ENCODE data around the gene CPT2.

Gene CPT2

GRCh38 chr1:53158900-53159299 lies 37.7 kb upstream of the CPT2 start:
- no peak overlapping the region for H2BK15ac ChIP-seq (ENCODE audit: low read length)
- no peaks in the 10 kb centered on the region for H3K36me3 ChIP-seq (replicated peaks in 1 of 2; ENCODE audit: control insufficient read depth in 2 of 2, insufficient read depth in 2 of 2, low read length in 2 of 2)
- H3K27me3 ChIP-seq (ENCODE audit: control insufficient read depth in 3 of 3, insufficient read depth in 3 of 3, low read depth in 1 of 3, low read length in 3 of 3), result peaks cover 0 to 12% (median 0%) of the 10 kb centered on the region in 3 experiments
- H2BK120ac ChIP-seq (ENCODE audit: low read depth, low read length), result no peak overlapping the region
- H3K18ac ChIP-seq (ENCODE audit: low read length), result no peak overlapping the region
- H3K4me3 ChIP-seq (ENCODE audit: low read length in 2 of 2), result no peak overlapping the region
- WGBS, 2 donors (ENCODE audit: extremely low coverage in 2 of 2, insufficient read length in 2 of 2, insufficient replicate concordance in 1 of 2), result no CpG with 5 or more reads among the region's 1 CpG
- no peak overlapping the region for H3K27ac ChIP-seq (replicated peaks; ENCODE audit: low read length)
- H4K91ac ChIP-seq (ENCODE audit: low read depth, low read length, poor library complexity), result no peak overlapping the region
- H3K79me1 ChIP-seq (ENCODE audit: low read depth, low read length), result no peaks in the 10 kb centered on the region
- no peaks in the 10 kb centered on the region for H3K4me1 ChIP-seq (ENCODE audit: control insufficient read depth in 2 of 2, insufficient read depth in 1 of 2, low read depth in 1 of 2, low read length in 2 of 2)
- H3K14ac ChIP-seq (ENCODE audit: low read length), result no peak overlapping the region
- no peak overlapping the region for H2AFZ ChIP-seq (ENCODE audit: low read length)
- no peak overlapping the region for H3K4me2 ChIP-seq (ENCODE audit: insufficient read depth, low read length, poor library complexity, severe bottlenecking)
- H3K9ac ChIP-seq (ENCODE audit: low read depth, low read length, poor library complexity), result no peak overlapping the region
- no peak for DNase-seq (ENCODE audit: low spot score)
- no peak overlapping the region for H2BK12ac ChIP-seq (ENCODE audit: low read length)
- H3K9me3 ChIP-seq (replicated peaks in 1 of 2; ENCODE audit: control insufficient read depth in 2 of 2, insufficient read depth in 1 of 2, low read depth in 1 of 2, low read length in 2 of 2), result no peaks in the 10 kb centered on the region
- H4K8ac ChIP-seq (ENCODE audit: low read depth, low read length), result no peak overlapping the region
- no peak overlapping the region for H3K23ac ChIP-seq (ENCODE audit: low read depth, low read length, poor library complexity)
- no peak overlapping the region for H2AK5ac ChIP-seq (ENCODE audit: low read depth, low read length)
- H2BK5ac ChIP-seq (ENCODE audit: low read length), result no peak overlapping the region
- H3K4ac ChIP-seq (ENCODE audit: low read length), result no peak overlapping the region

DNA sequence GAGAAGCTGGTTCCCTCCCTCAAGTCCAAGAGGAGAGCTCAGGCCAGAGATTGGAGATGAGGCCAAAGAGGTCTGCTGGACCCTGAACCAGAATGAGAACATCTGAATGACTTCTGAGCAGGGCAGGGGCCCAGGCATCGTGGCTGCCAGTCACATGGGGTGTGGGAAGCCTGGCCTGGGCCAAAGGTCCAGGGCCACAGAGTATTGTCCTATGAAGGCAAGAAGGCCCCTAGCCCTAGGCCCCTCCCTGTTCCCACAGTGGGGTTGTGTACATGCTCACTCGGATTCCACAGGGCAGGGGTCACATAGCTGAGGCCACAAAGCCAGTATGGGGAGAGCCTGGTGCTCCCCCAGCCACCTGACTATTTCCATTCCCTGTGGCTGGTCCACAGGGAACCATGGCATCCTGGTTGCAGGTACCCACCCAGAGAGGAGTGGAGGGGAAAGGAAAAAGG lies 35.7 kb upstream of the CPT2 start:
- H3K4ac ChIP-seq (ENCODE audit: low read length), result no peak overlapping the region
- no peak overlapping the region for H4K91ac ChIP-seq (ENCODE audit: low read depth, low read length, poor library complexity)
- no peak overlapping the region for H3K14ac ChIP-seq (ENCODE audit: low read length)
- H4K8ac ChIP-seq (ENCODE audit: low read depth, low read length), result no peak overlapping the region
- DNase-seq (ENCODE audit: low spot score), result no peak
- no peak overlapping the region for H3K23ac ChIP-seq (ENCODE audit: low read depth, low read length, poor library complexity)
- H3K79me1 ChIP-seq (ENCODE audit: low read depth, low read length), result no peaks in the 10 kb centered on the region
- H3K4me1 ChIP-seq (ENCODE audit: control insufficient read depth in 2 of 2, insufficient read depth in 1 of 2, low read depth in 1 of 2, low read length in 2 of 2), result no peaks in the 10 kb centered on the region
- H2BK15ac ChIP-seq (ENCODE audit: low read length), result no peak overlapping the region
- H3K18ac ChIP-seq (ENCODE audit: low read length), result no peak overlapping the region
- H2AK5ac ChIP-seq (ENCODE audit: low read depth, low read length), result no peak overlapping the region
- H3K4me2 ChIP-seq (ENCODE audit: insufficient read depth, low read length, poor library complexity, severe bottlenecking), result no peak overlapping the region
- H3K27me3 ChIP-seq (ENCODE audit: control insufficient read depth in 3 of 3, insufficient read depth in 3 of 3, low read depth in 1 of 3, low read length in 3 of 3), result peaks cover 0 to 14% (median 0%) of the 10 kb centered on the region in 3 experiments
- H3K9me3 ChIP-seq (replicated peaks in 1 of 2; ENCODE audit: control insufficient read depth in 2 of 2, insufficient read depth in 1 of 2, low read depth in 1 of 2, low read length in 2 of 2), result no peaks in the 10 kb centered on the region
- no peak overlapping the region for H2BK120ac ChIP-seq (ENCODE audit: low read depth, low read length)
- H2BK5ac ChIP-seq (ENCODE audit: low read length), result no peak overlapping the region
- no peak overlapping the region for H2AFZ ChIP-seq (ENCODE audit: low read length)
- no CpG with 5 or more reads among the region's 2 CpGs for WGBS, 2 donors (ENCODE audit: extremely low coverage in 2 of 2, insufficient read length in 2 of 2, insufficient replicate concordance in 1 of 2)
- H3K27ac ChIP-seq (replicated peaks; ENCODE audit: low read length), result no peak overlapping the region
- no peak overlapping the region for H3K4me3 ChIP-seq (ENCODE audit: low read length in 2 of 2)
- H3K36me3 ChIP-seq (replicated peaks in 1 of 2; ENCODE audit: control insufficient read depth in 2 of 2, insufficient read depth in 2 of 2, low read length in 2 of 2), result no peaks in the 10 kb centered on the region
- H3K9ac ChIP-seq (ENCODE audit: low read depth, low read length, poor library complexity), result no peak overlapping the region
- no peak overlapping the region for H2BK12ac ChIP-seq (ENCODE audit: low read length)

DNA sequence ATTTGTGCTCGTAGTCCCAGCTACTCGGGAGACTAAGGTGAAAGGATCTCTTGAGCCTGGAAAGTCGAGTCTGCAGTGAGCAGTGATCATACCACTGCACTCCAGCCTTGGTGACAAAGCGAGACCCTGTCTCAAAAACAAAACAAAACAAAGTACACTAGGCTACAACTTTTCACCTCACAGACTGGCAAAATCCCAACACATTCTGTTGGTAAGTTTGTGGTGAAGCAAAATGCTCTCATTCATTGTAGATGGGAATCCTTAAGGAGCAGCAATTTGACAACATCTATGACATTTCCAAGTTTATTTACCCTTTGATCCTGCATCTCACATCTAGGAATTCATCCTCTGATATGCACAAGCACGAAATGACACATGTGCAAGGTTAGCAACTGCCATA lies 34.0 kb upstream of the CPT2 start:
- no peak overlapping the region for H2BK12ac ChIP-seq (ENCODE audit: low read length)
- H3K36me3 ChIP-seq (replicated peaks in 1 of 2; ENCODE audit: control insufficient read depth in 2 of 2, insufficient read depth in 2 of 2, low read length in 2 of 2), result no peaks in the 10 kb centered on the region
- no peak overlapping the region for H3K4ac ChIP-seq (ENCODE audit: low read length)
- no peak overlapping the region for H4K8ac ChIP-seq (ENCODE audit: low read depth, low read length)
- H3K4me1 ChIP-seq (ENCODE audit: control insufficient read depth in 2 of 2, insufficient read depth in 1 of 2, low read depth in 1 of 2, low read length in 2 of 2), result peaks cover 0 to 2% of the 10 kb centered on the region in 2 donors
- H3K4me3 ChIP-seq (ENCODE audit: low read length in 2 of 2), result no peak overlapping the region
- no peak overlapping the region for H4K91ac ChIP-seq (ENCODE audit: low read depth, low read length, poor library complexity)
- H2BK5ac ChIP-seq (ENCODE audit: low read length), result no peak overlapping the region
- H3K27ac ChIP-seq (replicated peaks; ENCODE audit: low read length), result no peak overlapping the region
- no peak overlapping the region for H3K18ac ChIP-seq (ENCODE audit: low read length)
- WGBS, 2 donors (ENCODE audit: extremely low coverage in 2 of 2, insufficient read length in 2 of 2, insufficient replicate concordance in 1 of 2), result no CpG with 5 or more reads among the region's 5 CpGs
- H2AK5ac ChIP-seq (ENCODE audit: low read depth, low read length), result no peak overlapping the region
- no peak overlapping the region for H3K4me2 ChIP-seq (ENCODE audit: insufficient read depth, low read length, poor library complexity, severe bottlenecking)
- no peak overlapping the region for H2AFZ ChIP-seq (ENCODE audit: low read length)
- no peak overlapping the region for H2BK15ac ChIP-seq (ENCODE audit: low read length)
- no peak overlapping the region for H3K14ac ChIP-seq (ENCODE audit: low read length)
- no peaks in the 10 kb centered on the region for H3K79me1 ChIP-seq (ENCODE audit: low read depth, low read length)
- no peak overlapping the region for H3K9ac ChIP-seq (ENCODE audit: low read depth, low read length, poor library complexity)
- no peak for DNase-seq (ENCODE audit: low spot score)
- H3K27me3 ChIP-seq (ENCODE audit: control insufficient read depth in 3 of 3, insufficient read depth in 3 of 3, low read depth in 1 of 3, low read length in 3 of 3), result peaks cover 0 to 20% (median 0%) of the 10 kb centered on the region in 3 experiments
- no peak overlapping the region for H2BK120ac ChIP-seq (ENCODE audit: low read depth, low read length)
- H3K23ac ChIP-seq (ENCODE audit: low read depth, low read length, poor library complexity), result no peak overlapping the region
- H3K9me3 ChIP-seq (replicated peaks in 1 of 2; ENCODE audit: control insufficient read depth in 2 of 2, insufficient read depth in 1 of 2, low read depth in 1 of 2, low read length in 2 of 2), result no peaks in the 10 kb centered on the region

DNA sequence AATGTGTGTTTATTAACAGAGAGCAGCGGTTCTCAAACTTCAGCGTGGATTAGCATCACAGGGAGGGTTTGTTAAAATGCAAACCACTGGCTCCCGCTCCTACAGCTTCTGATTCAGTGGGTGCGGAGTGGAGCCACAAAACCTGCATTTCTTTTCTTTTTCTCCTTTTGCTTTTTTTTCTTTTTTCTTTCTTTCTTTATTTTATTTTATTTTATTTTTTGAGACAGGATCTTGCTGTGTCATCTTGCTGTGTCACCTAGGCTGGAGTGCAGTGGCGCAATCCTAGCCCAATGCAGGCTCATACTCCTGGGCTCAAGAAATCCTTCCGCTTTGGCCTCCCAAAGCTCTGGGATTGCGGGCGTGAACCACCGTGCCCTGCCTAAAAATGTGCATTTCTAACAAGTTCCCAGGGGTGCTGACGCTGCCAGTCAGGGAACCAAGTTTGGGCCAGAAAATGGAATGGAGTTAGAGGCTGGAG lies 33.3 kb upstream of the CPT2 start:
- Histone ChIP-seq H3K4me1 (ENCODE audit: control insufficient read depth in 2 of 2, insufficient read depth in 1 of 2, low read depth in 1 of 2, low read length in 2 of 2) (peaks cover 0 to 2% of the 10 kb centered on the region in 2 donors), H2AK5ac (ENCODE audit: low read depth, low read length) (no peak overlapping the region), H3K4me3 (ENCODE audit: low read length in 2 of 2) (no peak overlapping the region), H4K8ac (ENCODE audit: low read depth, low read length) (no peak overlapping the region), H2BK5ac (ENCODE audit: low read length) (no peak overlapping the region), H2BK15ac (ENCODE audit: low read length) (no peak overlapping the region), H3K4me2 (ENCODE audit: insufficient read depth, low read length, poor library complexity, severe bottlenecking) (no peak overlapping the region), H2AFZ (ENCODE audit: low read length) (no peak overlapping the region), H3K27me3 (ENCODE audit: control insufficient read depth in 3 of 3, insufficient read depth in 3 of 3, low read depth in 1 of 3, low read length in 3 of 3) (peaks cover 0 to 20% (median 0%) of the 10 kb centered on the region in 3 experiments), H3K79me1 (ENCODE audit: low read depth, low read length) (no peaks in the 10 kb centered on the region), H2BK12ac (ENCODE audit: low read length) (no peak overlapping the region), H3K14ac (ENCODE audit: low read length) (no peak overlapping the region), H3K4ac (ENCODE audit: low read length) (no peak overlapping the region), H3K18ac (ENCODE audit: low read length) (no peak overlapping the region), H3K23ac (ENCODE audit: low read depth, low read length, poor library complexity) (no peak overlapping the region), H4K91ac (ENCODE audit: low read depth, low read length, poor library complexity) (no peak overlapping the region), H2BK120ac (ENCODE audit: low read depth, low read length) (no peak overlapping the region), H3K27ac (replicated peaks; ENCODE audit: low read length) (no peak overlapping the region), H3K36me3 (replicated peaks in 1 of 2; ENCODE audit: control insufficient read depth in 2 of 2, insufficient read depth in 2 of 2, low read length in 2 of 2) (no peaks in the 10 kb centered on the region), H3K9me3 (replicated peaks in 1 of 2; ENCODE audit: control insufficient read depth in 2 of 2, insufficient read depth in 1 of 2, low read depth in 1 of 2, low read length in 2 of 2) (no peaks in the 10 kb centered on the region), H3K9ac (ENCODE audit: low read depth, low read length, poor library complexity) (no peak overlapping the region)
- no CpG with 5 or more reads among the region's 10 CpGs for whole genome bisulfite sequencing, 2 donors (ENCODE audit: extremely low coverage in 2 of 2, insufficient read length in 2 of 2, insufficient replicate concordance in 1 of 2)
- DNase-seq (ENCODE audit: low spot score), result no peak
